Stomach smooth muscle (tissue), 2 donors: Measurements from ENCODE around the gene HEMK1.

Source experiments
- H3K27ac ChIP-seq: one replicate; pipeline ENCODE4 v1.7.0; 2013; ENCODE audit warnings: mild to moderate bottlenecking, low read length, inconsistent platforms
- H3K27me3 ChIP-seq, 2 donors: one replicate each; pipeline ENCODE4 v1.7.0; 2013; ENCODE audit warnings: low read length in 2 of 2; ENCODE audit not compliant: insufficient read depth in 2 of 2, control insufficient read depth in 1 of 2
- H3K36me3 ChIP-seq, 2 donors: one replicate each; pipeline ENCODE4 v1.7.0; 2013; ENCODE audit warnings: low read length in 2 of 2; ENCODE audit not compliant: control insufficient read depth in 2 of 2, insufficient read depth in 2 of 2
- H3K4me1 ChIP-seq: one replicate; pipeline ENCODE4 v1.7.0; 2013; ENCODE audit warnings: low read length; ENCODE audit not compliant: control insufficient read depth, insufficient read depth
- H3K4me3 ChIP-seq, 2 donors: one replicate each; pipeline ENCODE4 v1.7.0; 2013; ENCODE audit warnings: low read length in 2 of 2
- H3K9ac ChIP-seq, 2 donors: one replicate each; pipeline ENCODE4 v1.7.0; 2013; ENCODE audit warnings: low read length in 2 of 2, mild to moderate bottlenecking in 1 of 2
- H3K9me3 ChIP-seq, 2 donors: one replicate each; pipeline ENCODE4 v1.7.0; 2013; ENCODE audit warnings: low read length in 2 of 2; ENCODE audit not compliant: control insufficient read depth in 2 of 2
- donor health status: healthy.
- donor health status: Pancreatic carcinoma.

HEMK1 gene

DNA sequence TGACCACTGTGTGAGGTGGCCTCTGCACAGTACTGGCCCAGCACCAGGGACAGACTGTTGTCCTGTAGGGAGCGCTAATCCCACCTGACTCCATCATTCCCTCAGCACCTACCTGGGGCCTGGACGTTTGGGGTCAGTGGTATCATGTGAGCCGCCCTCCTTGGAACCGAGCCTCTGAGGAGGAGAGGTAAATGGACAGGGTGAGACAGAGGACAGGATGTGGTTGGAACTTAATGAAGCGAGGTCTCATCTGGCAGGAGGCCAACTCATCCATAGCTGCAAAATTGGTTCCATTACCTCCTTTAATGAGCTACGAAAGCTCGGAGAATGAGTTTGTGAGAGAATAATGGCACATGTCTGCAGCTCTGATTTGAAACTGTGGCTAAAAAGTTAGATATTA is 61.6 kb downstream of the HEMK1 start:
- peaks cover 0 to 6% of the 10 kb centered on the region in 2 donors for H3K36me3 ChIP-seq
- H3K27me3 ChIP-seq: no peaks in the 10 kb centered on the region
- no peaks in the 10 kb centered on the region for H3K9me3 ChIP-seq
- no peak overlapping the region for H3K27ac ChIP-seq
- no peak overlapping the region for H3K9ac ChIP-seq
- no peak overlapping the region for H3K4me3 ChIP-seq
- H3K4me1 ChIP-seq: peaks cover 3% of the 10 kb centered on the region

GRCh38 chr3:50632450-50632849 is 63.1 kb downstream of the HEMK1 start:
- H3K36me3 ChIP-seq: peaks cover 0 to 2% of the 10 kb centered on the region in 2 donors
- no peak overlapping the region for H3K4me3 ChIP-seq
- H3K9me3 ChIP-seq: no peaks in the 10 kb centered on the region
- H3K9ac ChIP-seq: no peak overlapping the region
- H3K27ac ChIP-seq: no peak overlapping the region
- H3K4me1 ChIP-seq: peaks cover 10% of the 10 kb centered on the region
- no peaks in the 10 kb centered on the region for H3K27me3 ChIP-seq

- Histone ChIP-seq H3K27ac (no peak overlapping the region), H3K9ac (no peak overlapping the region), H3K4me1 (peaks cover 10% of the 10 kb centered on the region)
Observed at GRCh38 chr3:50633230-50633790, 64.0 kb downstream of the HEMK1 start.

DNA sequence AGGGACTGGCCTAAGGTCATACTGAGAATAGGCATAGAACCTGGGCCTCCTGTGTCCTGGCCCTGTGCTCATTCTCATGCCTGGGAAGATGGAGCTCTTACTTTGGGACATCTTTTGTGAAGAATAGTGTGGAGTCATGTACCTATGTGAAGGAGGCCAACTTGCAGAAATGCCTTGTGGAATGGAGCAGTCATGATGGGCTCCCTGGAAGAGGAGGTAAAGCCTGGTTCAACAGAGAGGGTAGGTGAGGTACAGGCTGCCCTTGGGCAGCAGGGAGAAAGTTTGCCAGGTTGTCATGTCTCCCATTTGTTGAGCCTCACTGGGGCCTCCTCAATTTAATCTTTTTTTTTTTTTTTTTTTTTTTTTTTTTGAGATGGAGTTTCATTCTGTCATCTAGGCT is 65.7 kb downstream of the HEMK1 start:
- H3K4me1 ChIP-seq: peaks cover 7% of the 10 kb centered on the region

More at GRCh38 chr3:50633230-50633790, 64.0 kb downstream of the HEMK1 start:
- peaks cover 0 to 2% of the 10 kb centered on the region in 2 donors for H3K36me3 ChIP-seq
- H3K27me3 ChIP-seq: no peaks in the 10 kb centered on the region
- H3K4me3 ChIP-seq: no peak overlapping the region
- H3K9me3 ChIP-seq: no peaks in the 10 kb centered on the region

DNA sequence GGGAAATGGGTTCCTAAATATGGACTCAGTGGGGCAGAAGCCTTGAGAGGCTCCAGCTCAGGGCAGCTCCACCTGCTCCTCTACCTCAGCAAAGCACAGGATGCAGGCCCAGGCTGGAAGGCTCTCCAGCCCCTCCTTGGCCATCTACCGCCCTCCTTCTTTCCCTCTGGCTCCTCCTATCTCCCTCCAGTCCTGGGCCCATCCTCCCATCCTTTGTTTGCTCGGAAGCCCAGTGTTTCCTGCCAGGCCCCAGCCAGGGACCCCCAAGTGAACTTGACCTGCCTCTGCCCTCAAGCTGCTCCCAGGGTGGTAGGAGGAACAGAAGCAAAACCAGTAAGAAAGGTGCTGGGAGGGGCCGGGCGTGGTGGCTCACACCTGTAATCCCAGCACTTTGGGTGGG is 67.7 kb downstream of the HEMK1 start:
- peaks cover 6 to 9% of the 10 kb centered on the region in 2 donors for H3K36me3 ChIP-seq
- no peak overlapping the region for H3K4me3 ChIP-seq
- H3K27ac ChIP-seq: no peak overlapping the region
- H3K9me3 ChIP-seq: no peaks in the 10 kb centered on the region
- H3K4me1 ChIP-seq: peaks cover 7% of the 10 kb centered on the region
- H3K9ac ChIP-seq: no peak overlapping the region
- no peaks in the 10 kb centered on the region for H3K27me3 ChIP-seq

More for the DNA sequence above, 65.7 kb downstream of the HEMK1 start:
- Histone ChIP-seq H3K9me3 (no peaks in the 10 kb centered on the region), H3K27ac (no peak overlapping the region), H3K9ac (no peak overlapping the region), H3K4me3 (no peak overlapping the region), H3K36me3 (peaks cover 0 to 2% of the 10 kb centered on the region in 2 donors), H3K27me3 (no peaks in the 10 kb centered on the region)

DNA sequence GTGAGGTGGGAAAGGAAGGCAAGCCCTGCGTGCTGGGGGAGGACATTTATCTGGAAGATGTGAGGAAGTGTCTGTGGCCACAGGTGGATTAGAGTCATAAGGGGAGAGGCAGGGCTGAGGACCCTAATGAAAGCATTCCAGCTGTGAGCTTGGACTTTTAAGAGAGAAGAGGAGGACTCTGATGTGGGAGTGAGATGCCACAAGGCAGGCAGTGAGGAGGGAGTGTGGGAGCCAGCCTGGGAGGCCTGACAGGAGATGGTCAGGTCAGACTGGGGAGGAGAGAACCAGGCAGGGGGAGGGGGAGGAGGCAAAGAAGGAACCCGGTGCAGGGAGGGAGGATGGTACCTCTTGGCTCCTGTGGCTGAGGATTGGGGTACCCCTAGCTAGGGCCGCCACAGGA is 68.6 kb downstream of the HEMK1 start:
- Histone ChIP-seq H3K9ac (no peak overlapping the region), H3K27ac (no peak overlapping the region), H3K4me1 (peaks cover 7% of the 10 kb centered on the region), H3K9me3 (no peaks in the 10 kb centered on the region), H3K36me3 (peaks cover 11 to 15% of the 10 kb centered on the region in 2 donors), H3K27me3 (no peaks in the 10 kb centered on the region), H3K4me3 (no peak overlapping the region)

DNA sequence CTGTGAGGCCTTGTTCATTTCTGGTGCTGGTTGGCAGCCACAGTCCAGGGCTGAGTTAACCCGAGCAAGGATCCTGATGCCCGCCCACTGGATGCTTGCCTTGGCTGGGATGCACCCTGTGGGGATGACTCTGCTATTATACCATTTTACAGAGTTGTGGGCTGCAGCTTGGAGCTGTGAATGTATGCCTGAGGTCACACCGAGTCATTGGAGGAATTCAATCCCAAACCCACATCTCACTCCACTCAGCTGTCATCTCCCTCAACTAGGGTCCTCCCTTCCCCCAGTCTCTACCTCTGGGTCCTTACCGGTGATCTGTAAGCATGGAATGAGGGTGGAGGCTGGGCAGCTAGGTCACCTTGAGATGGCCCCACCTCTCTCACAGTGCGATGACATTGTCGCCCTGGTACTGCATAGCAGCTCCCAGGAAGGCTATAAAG is 69.8 kb downstream of the HEMK1 start:
- Histone ChIP-seq H3K4me3 (no peak overlapping the region), H3K9me3 (no peaks in the 10 kb centered on the region), H3K27me3 (no peaks in the 10 kb centered on the region), H3K9ac (no peak overlapping the region), H3K27ac (no peak overlapping the region), H3K4me1 (peaks cover 14% of the 10 kb centered on the region), H3K36me3 (peaks cover 11 to 24% of the 10 kb centered on the region in 2 donors)

GRCh38 chr3:50642382-50642781 is 73.1 kb downstream of the HEMK1 start:
- Histone ChIP-seq H3K27ac (no peak overlapping the region), H3K4me1 (peaks cover 17% of the 10 kb centered on the region), H3K36me3 (peaks cover 17 to 36% of the 10 kb centered on the region in 2 donors)

GRCh38 chr3:50644561-50644960 is 75.2 kb downstream of the HEMK1 start:
- no peaks in the 10 kb centered on the region for H3K27me3 ChIP-seq
- H3K27ac ChIP-seq: peak overlapping the region; percentile 55
- H3K4me3 ChIP-seq: no peak overlapping the region
- peaks cover 37% of the 10 kb centered on the region for H3K4me1 ChIP-seq
- H3K9me3 ChIP-seq: no peaks in the 10 kb centered on the region
- H3K36me3 ChIP-seq: peaks cover 17 to 36% of the 10 kb centered on the region in 2 donors
- H3K9ac ChIP-seq: no peak overlapping the region

More at GRCh38 chr3:50642382-50642781, 73.1 kb downstream of the HEMK1 start:
- Histone ChIP-seq H3K9ac (no peak overlapping the region), H3K9me3 (no peaks in the 10 kb centered on the region), H3K27me3 (no peaks in the 10 kb centered on the region), H3K4me3 (no peak overlapping the region)

- H3K27me3 ChIP-seq: no peaks in the 10 kb centered on the region
- H3K4me1 ChIP-seq: peaks cover 45% of the 10 kb centered on the region
- no peaks in the 10 kb centered on the region for H3K9me3 ChIP-seq
- H3K27ac ChIP-seq: peak overlapping the region; percentile 55
- no peak overlapping the region for H3K9ac ChIP-seq
- no peak overlapping the region for H3K4me3 ChIP-seq
- peaks cover 17 to 36% of the 10 kb centered on the region in 2 donors for H3K36me3 ChIP-seq
Observed at GRCh38 chr3:50645378-50645777, 76.1 kb downstream of the HEMK1 start.
